Ramos (cell line): ENCODE data around the gene ANAPC2.

Experiments
- in situ Hi-C: fragments of 300-500 bp; cut with MboI; formaldehyde crosslinking; loops from one replicate; pipeline ENCODE4 v1.14.3; 2022; ENCODE audit warnings: low sequenced_read_pairs; ENCODE audit not compliant: unreplicated experiment

ANAPC2 gene

GRCh38 chr9:137227853-137228505 lies 39.6 kb upstream of the ANAPC2 start:
- in situ Hi-C loops, result loop anchor here (5.0 to 25.0 kb wide), 3 partner anchors 106 to 441 kb away; partner anchors contain the start of genes CCDC183, NPDC1 and TMEM141

DNA sequence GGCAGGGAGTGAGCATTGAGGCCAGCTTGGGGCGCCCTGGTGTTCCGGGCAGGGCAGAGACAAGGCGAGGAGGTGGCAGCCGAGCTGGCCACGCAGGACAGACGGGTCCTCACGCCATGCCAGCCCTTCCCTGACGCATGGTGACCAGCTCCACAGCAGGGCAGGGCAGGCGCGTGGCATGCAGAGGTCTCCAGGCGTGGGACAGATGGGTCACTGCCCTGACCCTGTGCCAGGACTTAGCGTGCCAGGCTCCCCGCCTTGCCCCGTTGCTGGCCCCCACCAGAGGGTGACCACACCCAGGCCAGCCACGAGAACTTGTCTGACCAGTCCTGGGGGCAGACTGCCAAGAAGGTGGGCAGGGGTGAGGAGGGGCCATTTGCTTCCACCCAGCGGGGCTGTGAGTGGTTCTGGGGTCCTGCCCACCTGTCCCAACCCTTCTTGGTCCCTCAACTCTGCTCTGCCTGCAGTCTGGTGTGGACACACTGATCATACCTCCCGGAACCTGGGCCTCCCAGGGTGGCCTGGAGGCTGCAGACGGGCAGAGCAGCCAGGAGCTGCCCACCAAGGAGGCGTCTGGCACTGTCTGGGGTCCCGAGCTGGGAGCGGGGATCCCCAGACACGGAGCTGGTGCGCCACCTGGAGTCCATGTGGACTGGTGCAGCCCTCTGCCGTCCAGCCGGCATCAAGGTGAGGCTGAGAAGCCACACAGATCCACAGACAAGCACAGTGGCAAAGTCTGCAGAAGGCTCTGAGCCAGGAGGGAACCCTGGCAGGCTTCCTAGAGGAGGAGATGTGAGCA lies 38.9 kb upstream of the ANAPC2 start, which contains the start of gene RNF224:
Gene RNF224 (plus strand): TSS at position 449 of the 799 bp plus-strand sequence. CDS start 834 bp downstream, outside the sequence.
- in situ Hi-C loops, result loop anchor here (5.0 to 25.0 kb wide), 3 partner anchors 105 to 440 kb away; partner anchors contain the start of genes CCDC183, NPDC1 and TMEM141

- in situ Hi-C loops, result loop anchor here (5.0 to 25.0 kb wide), 3 partner anchors 104 to 439 kb away; partner anchors contain the start of genes CCDC183, NPDC1 and TMEM141
These were observed 38.1 kb upstream of the ANAPC2 start for GRCh38 chr9:137226338-137227053.

- in situ Hi-C loops, result loop anchor here (5.0 to 25.0 kb wide), 3 partner anchors 104 to 439 kb away; partner anchors contain the start of genes CCDC183, NPDC1 and TMEM141
These were observed 37.5 kb upstream of the ANAPC2 start for GRCh38 chr9:137225699-137226331.

- in situ Hi-C loops, result loop anchor here (5.0 to 25.0 kb wide), 3 partner anchors 103 to 438 kb away; partner anchors contain the start of genes CCDC183, NPDC1 and TMEM141
These were observed 36.7 kb upstream of the ANAPC2 start, which contains the start of gene CYSRT1 for GRCh38 chr9:137224830-137225694. Gene CYSRT1 (plus strand): TSS chr9:137225174. CDS start chr9:137225622, 448 bp downstream.

DNA sequence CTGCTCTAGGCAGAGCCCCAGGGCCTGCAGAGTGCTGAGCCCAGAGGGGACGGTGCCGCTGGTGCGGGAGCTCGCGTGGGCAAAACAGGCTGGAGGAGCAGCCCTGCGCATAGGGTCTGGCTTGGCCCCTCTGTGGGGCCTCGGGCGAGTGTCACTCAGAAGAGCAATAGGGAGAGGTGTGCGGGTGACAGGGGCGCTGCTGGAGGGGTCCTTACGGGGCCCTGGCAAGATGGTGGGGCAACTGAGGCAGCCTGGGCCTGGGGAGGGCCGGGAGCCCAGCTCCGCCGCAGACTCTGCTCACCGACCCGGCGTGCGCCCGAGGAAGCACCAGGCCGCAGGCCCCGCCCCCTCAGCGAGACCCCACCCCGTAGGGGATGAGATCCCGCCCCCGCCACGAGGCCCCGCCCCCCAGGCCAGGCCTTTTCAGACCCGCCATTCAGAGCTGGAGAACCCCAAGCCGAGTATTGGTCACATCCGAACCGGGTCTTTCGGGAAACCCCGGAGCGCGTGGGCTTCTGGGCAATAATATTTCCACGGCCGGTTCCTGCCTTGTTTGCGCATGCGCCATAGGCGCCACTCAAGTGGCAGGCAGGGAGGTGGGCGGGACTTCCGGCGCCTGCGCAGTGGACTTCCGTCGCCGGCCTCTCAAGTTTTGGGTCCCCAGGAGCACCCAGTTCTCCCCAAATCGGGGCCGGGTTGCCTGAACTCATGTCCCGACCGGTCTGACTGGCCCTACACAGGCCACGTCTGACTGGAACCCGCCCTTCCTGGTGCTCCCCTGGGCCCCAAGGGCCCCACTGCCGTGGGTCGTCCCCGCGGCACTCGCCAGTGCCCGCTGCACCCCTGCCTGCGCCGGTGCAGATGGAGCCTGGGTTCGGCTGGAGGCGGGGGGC lies 35.0 kb upstream of the ANAPC2 start:
- in situ Hi-C loops, result no loop called here

- in situ Hi-C loops, result no loop called here
These were observed 34.1 kb upstream of the ANAPC2 start, which contains the start of gene RNF208 for GRCh38 chr9:137222190-137223077. Gene RNF208 (minus strand): TSS chr9:137222240. CDS start chr9:137221212, 1,028 bp downstream.

GRCh38 chr9:137221506-137222111 lies 33.2 kb upstream of the ANAPC2 start:
- in situ Hi-C loops, result no loop called here

- in situ Hi-C loops, result no loop called here
These were observed 32.7 kb upstream of the ANAPC2 start for GRCh38 chr9:137221095-137221505.

- in situ Hi-C loops, result no loop called here
These were observed 32.1 kb upstream of the ANAPC2 start for GRCh38 chr9:137220317-137221094.

DNA sequence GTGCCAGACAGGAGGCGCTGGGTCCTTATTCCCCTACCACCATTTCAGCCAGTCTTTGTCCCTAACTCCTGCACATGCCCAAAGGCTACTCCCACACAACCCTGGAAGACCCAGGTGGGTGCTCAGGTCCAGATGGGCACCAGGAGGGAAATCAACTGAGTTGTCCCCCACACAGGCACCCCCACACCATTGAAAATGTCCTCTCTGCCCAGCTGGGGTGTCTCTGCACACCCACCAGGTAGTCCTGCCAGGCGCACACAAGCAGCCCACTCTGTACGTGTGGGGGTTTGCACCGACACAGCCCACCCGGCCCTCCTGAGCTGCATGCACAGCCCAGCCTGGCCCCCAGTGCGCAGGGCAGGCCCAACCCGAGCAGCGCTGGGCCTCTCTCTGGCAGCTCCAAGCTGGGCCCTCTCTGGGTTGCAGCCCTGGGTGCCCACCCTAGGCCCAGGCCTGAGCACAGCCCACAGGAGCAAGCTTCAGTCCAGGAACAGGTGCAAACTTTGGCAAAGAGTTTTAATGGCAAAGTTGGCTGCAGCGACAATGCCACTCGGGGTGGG lies 31.5 kb upstream of the ANAPC2 start:
- in situ Hi-C loops, result no loop called here

- in situ Hi-C loops, result no loop called here
These were observed 30.5 kb upstream of the ANAPC2 start for GRCh38 chr9:137218754-137219271.

- in situ Hi-C loops, result no loop called here
These were observed 29.9 kb upstream of the ANAPC2 start for GRCh38 chr9:137218212-137218753.

DNA sequence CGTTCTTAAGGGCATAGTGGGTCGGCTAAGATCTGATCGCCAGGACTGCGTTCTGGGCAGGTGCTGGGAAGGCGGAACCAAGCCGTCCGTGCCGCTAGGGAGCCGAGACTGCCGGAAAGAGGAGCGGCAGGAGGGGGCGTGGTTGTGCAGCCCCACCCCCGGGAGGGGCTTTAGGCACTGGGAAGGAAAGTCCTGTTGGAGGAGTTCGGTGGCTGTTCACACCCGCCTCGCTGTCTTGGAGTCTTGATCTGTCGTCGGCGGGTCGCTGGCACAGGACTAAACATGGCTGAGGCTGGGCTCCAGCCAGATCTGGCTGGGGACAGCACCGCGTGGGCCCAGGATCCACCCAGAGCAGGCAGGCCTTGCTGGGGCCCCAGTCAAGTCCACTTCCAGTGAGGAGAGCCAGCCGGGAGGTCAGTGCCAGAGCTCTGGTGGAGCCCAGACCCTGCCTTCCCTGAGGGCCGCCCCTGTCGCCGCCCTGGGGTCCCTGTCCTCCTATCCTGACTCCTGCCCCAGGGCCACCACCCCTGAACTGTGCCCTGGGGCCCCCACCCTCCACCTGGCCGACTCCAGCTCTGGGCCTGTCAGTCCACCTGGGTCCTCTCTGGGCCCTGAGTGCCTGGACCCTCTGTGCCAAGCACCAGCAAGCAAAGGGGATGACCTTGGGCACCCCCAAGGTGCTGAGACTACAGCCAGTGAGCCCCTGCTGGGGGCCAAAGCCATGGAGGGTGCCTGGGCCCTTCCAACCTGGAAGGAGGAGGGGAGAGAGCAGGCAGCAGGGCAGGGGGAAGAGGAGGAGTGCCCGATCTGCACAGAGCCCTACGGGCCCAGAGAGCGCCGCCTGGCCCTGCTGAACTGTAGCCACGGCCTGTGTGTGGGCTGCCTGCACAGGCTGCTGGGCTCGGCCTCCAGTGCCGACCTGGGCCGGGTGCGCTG lies 29.2 kb upstream of the ANAPC2 start:
- in situ Hi-C loops, result no loop called here
